Central memory CD4-positive, alpha-beta T cell (primary cell): ENCODE data around the gene LZTFL1.
A peak's percentile ranks its signal among the peaks of the same experiment; 100 is the strongest.

Experiments used
- DNase-seq: peaks from one replicate; pipeline ENCODE4 v3.0.0; 2022

Gene LZTFL1

DNA sequence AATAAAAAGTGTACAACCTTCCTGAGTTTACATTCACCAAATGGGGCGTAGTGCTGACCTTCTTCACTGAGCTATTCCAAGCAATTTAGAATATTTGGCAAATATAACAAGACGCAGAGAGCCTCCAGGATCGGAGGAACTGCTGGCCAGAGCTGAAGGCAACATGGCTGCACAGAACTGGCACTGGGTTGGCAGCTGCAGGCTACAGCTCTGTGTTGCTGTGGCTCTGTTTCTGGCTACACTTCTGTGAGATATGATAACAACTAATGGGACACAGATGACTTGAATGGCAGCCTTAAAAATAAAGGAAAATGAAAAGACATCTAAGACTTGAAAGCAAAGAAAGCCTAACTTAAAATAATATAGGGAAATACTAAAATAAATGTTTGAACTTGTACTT, 34.8 kb downstream of the LZTFL1 start:
- DNase-seq: no peak

GRCh38 chr3:45806072-45806471, 35.8 kb downstream of the LZTFL1 start:
- peak; percentile 3 for DNase-seq

GRCh38 chr3:45803252-45803935, 38.5 kb downstream of the LZTFL1 start:
- no peak for DNase-seq

GRCh38 chr3:45802146-45802545, 39.8 kb downstream of the LZTFL1 start:
- no peak for DNase-seq

DNA sequence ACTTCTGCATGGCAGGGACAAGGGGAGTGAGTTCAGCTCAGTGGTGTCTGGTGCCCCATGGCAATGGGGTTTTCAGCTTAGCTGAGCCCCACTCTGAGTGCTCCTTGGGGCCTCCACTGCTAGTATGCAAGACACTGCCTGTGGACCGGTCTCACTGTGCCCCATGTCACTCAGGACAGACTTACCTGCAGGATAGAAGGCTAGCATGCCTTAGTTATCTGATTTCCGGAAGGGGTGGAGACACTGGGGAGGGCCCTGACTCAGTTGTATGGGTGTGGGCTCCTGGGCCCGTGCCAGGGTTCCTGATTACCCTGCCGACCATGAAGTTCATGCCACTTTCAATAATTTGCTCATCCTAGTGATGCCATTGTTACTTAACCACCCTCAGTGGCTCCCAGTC, 41.3 kb downstream of the LZTFL1 start:
- DNase-seq: no peak

DNA sequence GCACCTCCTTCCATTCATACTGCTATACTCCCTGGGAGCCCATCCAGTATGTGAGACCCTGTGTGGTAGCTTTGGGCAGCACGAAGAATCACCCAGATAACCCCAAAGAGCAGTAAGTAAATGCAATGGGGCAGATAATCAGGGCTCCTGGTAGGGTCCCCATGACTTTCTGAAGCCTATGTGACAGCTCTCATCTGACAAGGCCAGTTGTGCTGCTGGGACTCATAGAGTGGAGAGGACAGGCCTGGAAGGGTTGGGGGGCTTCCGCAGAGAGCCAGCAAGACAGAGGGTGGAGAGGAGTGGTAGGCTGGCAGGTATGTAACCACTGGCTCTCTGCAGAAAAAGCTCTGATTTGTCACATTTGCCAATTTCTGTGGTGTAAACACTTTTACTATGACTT, 42.3 kb downstream of the LZTFL1 start:
- no peak for DNase-seq

GRCh38 chr3:45798034-45798433, 43.9 kb downstream of the LZTFL1 start:
- no peak for DNase-seq

DNA sequence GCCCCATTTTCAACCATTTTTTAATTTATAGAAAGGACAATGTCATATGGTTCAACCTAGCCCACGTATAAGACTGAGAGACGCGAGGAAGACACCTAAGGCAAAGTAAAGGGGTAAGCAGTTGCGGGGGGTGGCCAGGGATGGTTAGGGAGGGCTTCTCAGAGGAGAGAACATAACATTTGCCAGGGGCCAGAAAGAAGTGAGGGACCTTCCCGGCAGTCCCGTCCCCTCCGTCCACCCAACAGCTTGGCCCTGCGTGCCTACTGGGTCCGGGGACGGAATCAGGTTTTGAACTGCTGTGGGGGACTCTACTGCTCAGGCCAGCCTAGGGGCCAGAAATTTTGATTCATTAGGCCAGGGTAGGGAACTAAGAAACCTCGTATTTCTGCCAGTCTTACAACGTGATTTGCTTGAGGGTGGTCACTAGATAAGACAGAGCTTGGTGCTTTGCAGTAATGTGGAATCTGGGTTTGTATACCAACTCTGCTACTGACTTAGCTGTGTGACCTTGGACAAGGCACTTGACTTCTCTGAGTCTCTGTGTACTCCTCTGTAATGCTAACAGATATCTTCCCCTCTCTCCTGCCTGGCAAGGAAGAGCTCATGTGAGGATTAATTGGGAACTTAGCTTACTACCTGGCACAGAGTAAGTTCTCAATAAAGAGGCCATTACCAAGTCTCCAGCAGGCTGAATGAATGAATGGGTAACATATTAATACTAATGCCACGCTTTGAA, 44.8 kb downstream of the LZTFL1 start:
- DNase-seq: no peak

DNA sequence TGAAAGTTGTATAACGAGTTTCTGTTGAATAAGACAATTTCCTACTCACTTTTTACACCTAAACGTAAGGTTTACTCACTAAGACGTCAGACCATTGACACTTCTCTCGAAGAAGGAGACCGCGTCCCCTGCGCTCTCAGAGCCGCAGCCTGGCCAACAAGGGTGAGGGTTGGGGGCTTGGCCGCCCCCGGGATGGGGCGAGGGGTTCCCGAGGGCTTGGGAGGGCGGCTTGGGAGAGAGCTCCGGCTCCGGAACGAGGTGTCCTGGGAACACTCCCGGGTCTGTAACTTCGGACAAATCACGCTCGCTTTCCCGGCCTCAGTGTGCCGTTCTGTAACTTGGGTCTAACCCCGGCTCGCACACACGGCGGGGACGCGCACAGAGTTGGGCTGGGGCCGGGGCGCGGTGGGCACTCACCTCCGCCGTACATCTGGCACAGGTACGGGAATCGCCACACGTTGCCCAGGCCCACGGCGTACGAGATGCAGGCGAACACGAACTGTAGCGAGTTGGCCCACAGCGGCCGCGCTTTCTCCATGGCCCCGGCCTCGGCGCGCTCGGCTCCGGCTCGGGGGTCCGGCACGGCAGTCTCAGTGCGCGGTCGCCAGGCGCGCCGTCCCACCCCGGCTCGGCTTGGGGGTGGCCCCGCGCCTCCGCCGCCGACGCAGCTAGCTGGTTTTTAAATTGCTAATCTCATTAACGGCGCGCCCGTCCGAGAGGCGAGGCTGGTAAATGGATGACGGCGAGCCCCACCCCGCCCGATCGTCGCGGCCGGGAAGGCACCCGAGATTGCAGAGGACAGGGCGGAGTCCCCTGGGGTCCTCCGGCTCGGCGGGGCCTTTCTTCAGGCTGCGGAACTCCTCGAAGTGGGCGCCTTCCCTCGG, 45.8 kb downstream of the LZTFL1 start, which contains the start of gene SLC6A20:
Gene SLC6A20, minus strand, starts transcription at position 655 of the 884 bp plus-strand sequence. Its CDS starts 117 bp downstream, at position 538.
- DNase-seq: no peak

GRCh38 chr3:45795509-45795881, 46.4 kb downstream of the LZTFL1 start:
- no peak for DNase-seq

DNA sequence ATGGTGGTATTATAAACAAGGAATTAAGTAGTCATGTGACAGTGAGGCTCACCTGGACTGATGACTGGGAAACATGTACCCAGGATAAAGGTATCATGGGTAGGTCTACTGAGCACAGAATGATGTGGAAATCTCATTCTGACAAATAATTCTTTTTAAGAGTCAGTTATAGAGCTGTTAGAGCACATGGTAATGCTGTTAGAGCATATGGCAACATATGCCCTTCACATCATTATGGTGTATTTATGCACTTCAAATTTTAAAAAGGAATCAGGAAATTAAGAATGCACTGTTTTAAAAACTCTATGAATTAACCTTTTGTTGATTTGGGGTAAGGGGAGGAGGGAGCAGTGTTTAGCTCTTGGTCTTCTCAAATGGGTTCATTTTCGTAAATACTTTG, 47.3 kb downstream of the LZTFL1 start:
- no peak for DNase-seq

DNA sequence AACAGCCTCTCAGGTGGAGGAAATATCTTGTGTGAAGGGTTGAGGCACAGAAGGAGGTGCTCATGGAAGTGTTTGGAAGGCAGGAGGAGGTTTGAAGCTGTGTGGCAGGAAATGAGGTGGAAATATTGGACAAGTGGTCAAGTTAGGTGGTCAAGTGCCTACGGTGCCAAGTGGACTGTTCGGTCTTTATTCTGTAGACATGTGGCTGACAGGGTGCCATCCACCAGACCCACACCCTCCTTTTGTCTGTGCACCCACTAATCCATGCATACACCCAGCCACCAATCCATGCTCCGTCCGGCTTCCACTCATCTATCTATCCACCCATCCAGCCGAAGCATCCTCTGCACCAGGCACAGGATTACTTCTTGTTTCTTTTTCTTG, 47.8 kb downstream of the LZTFL1 start:
- no peak for DNase-seq

GRCh38 chr3:45793482-45794176, 48.3 kb downstream of the LZTFL1 start:
- no peak for DNase-seq

- no peak for DNase-seq
Measured at GRCh38 chr3:45792516-45793172, 49.3 kb downstream of the LZTFL1 start.

DNA sequence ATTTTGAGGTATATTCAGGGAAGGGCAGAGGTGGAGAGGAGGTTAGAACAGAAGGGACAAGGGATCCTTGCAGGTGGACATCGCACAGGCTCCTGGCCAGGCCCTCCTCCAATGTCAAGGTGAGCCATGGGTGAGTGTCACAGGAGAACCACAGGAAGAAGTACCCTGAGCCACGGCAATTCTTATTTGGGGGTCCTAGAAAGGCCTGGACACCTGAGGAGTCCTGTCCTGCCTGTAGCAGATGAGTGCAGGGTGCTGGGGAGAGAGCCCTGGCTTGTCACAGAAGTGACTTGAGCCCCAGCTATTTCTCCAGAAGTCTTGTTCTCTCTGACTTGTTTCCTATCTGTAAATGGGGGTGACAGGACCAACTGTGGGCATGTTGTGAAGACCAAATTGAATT, 49.9 kb downstream of the LZTFL1 start:
- no peak for DNase-seq

DNA sequence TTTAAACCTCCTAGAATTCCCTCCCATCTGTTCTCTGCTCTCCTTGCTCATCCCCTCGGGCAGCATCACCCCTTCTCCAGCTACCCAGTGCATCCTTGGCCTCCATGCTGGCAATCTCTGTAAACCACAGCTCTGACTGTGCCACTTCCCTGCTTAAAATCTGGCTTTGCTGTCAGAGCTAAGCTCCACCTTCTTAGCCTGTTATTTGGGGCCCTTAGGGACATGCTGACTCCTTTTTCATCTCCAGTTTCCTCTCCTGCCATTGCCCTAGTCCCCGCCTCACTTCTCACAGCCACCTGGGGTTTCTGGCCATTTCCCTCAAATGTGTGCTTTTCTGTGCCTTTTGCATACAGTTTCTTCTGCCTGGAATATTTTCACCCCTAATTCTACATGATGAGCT, 51.3 kb downstream of the LZTFL1 start:
- no peak for DNase-seq

- no peak for DNase-seq
Measured at GRCh38 chr3:45789235-45789812, 52.6 kb downstream of the LZTFL1 start.

DNA sequence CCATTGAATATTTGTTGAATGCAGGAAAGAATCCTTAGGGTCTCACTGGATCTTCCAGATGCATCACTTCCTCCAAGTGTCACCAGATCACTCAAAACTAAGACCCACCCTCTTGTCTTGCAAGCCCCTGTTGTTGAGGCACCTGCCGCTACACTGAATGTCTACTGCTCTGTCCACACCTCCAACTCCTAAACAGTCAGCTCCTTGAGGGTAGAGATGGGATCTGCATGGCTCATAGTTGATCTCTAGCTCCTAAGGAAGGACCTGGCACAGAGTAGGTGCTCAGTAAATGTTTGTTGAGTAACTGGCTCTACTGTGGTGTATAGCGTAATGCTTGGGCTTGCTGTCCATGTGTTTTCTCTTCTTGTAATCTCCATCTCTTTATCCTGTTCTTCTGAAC, 54.4 kb downstream of the LZTFL1 start:
- no peak for DNase-seq

DNA sequence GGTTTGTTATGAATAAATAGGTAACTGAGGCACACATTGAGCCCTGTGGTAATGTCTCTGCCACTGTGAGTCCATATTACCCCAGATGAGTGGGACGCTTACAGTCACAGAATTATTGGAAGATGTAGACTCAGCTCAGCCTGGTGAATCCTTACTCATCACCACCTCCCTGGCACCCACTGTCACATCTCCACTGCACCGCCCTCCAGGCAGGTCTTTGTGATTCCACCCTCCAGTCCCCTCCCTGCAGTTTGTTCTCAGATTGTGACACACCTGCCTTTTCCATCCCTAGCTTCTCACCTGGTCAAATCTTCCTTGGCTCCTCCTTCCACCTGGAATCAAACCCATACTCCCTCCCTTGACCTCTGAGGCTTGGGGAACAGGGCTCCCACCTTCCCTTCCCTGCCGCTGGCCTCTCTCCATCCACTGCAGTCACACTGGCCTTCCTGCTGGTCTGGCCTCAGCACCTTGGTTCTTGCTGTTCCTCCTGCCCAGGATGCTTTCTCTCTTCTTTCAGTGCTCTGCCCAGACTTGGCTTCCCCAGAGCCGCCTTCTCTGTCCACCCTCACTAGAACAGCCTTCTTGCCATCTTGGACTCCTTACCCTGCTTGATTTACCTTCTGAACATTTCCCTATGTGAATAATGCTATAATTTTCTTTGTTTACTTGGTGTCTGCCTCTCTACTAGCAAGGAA, 55.0 kb downstream of the LZTFL1 start:
- no peak for DNase-seq

DNA sequence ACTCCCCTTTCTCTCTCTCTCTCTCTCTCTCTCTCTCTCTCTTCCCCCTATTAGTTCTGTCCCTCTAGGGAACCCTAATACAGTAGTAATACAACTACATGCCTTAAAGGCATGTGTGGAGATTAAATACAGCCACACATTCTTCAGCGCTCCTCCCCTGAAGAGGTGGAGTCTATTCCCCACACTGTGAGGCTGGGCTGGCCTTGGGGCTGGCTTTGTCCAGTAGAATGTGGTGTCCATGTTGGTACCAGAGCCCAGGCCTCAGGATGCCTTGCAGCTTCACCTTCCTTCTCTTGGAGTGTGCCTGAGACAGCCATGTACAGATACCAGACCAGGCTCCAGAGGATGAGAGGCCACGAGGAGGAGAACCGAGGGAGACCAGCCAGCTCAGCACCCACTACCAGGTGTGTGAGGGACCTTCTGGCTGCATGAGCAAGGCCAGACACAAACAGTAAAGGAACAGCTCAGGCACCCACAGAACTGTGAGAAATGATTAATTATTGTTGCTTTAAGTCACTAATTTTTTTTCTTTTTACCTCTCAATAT, 56.2 kb downstream of the LZTFL1 start:
- no peak for DNase-seq

GRCh38 chr3:45783667-45784066, 58.3 kb downstream of the LZTFL1 start:
- no peak for DNase-seq
